GM18858 (cell line): ENCODE measurements around the gene LCK.
"Not testable (repeated sequence)": the region's sequence is repeated elsewhere in the genome, so short reads cannot be mapped to it uniquely, and the experiment has no call there.

Experiments
- ATAC-seq: cut with Tn5 transposase; IDR thresholded peaks from one replicate; pipeline ENCODE4 v1.9.1; 2021; ENCODE audit not compliant: unreplicated experiment

The LCK gene

DNA sequence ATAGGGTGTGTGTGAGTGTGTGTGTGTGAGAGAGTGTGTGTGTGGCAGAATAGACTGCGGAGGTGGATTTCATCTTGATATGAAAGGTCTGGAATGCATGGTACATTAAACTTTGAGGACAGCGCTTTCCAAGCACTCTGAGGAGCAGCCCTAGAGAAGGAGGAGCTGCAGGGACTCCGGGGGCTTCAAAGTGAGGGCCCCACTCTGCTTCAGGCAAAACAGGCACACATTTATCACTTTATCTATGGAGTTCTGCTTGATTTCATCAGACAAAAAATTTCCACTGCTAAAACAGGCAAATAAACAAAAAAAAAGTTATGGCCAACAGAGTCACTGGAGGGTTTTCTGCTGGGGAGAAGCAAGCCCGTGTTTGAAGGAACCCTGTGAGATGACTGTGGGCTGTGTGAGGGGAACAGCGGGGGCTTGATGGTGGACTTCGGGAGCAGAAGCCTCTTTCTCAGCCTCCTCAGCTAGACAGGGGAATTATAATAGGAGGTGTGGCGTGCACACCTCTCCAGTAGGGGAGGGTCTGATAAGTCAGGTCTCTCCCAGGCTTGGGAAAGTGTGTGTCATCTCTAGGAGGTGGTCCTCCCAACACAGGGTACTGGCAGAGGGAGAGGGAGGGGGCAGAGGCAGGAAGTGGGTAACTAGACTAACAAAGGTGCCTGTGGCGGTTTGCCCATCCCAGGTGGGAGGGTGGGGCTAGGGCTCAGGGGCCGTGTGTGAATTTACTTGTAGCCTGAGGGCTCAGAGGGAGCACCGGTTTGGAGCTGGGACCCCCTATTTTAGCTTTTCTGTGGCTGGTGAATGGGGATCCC is 22.5 kb downstream of the LCK start:
- no peak for ATAC-seq

GRCh38 chr1:32274646-32275340 is 23.7 kb downstream of the LCK start:
- ATAC-seq: no peak

DNA sequence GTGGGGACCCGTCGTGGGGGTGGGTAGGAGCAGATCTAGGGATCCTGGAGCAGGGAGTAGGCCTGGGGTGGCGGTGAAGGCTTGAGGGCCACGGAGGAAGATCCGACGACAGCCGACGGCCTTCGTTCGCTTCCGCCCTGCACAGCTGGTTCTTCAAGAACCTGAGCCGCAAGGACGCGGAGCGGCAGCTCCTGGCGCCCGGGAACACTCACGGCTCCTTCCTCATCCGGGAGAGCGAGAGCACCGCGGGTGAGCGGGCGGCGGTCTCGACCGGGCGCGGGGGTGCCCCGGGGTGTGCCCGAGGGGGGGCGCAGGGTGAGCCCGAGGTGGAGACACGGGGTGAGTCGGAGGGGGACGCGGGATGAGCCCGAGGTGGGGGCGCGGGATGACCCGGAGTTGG is 24.4 kb downstream of the LCK start:
- ATAC-seq: no peak

DNA sequence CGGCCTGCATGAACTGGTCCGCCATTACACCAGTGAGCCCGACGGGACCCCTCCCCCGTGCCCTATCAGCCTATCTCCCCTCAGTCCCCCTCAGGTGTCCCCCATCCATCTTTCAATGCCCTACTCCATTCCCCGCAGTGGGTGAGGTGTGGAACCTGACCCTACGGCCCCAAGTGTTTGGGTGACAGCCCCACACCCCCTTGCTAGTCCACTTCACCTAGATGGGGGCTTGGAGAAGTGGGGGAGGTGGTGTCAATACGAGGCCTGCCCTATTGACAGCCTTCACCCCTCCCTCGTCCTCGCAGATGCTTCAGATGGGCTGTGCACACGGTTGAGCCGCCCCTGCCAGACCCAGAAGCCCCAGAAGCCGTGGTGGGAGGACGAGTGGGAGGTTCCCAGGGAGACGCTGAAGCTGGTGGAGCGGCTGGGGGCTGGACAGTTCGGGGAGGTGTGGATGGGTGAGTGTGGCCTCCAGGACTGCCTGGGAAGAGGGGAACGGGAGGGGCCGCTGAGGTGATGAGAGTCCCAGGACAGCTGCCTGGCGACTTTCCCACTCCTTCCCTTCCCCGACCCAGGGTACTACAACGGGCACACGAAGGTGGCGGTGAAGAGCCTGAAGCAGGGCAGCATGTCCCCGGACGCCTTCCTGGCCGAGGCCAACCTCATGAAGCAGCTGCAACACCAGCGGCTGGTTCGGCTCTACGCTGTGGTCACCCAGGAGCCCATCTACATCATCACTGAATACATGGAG is 25.1 kb downstream of the LCK start:
- ATAC-seq: no peak

DNA sequence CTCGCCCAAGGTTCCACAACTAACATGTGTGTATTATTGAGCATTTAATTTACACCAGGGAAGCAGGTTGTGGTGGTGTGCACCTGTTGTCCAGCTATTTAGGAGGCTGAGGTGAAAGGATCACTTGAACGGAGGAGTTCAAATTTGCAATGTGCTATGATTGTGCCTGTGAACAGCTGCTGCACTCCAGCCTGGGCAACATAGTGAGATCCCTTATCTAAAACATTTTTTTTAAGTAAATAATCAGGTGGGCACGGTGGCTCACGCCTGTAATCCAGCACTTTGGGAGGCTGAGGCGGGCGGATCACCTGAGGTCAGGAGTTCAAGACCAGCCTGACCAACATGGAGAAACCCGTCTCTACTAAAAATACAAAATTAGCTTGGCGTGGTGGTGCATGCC is 33.7 kb downstream of the LCK start:
- not testable (repeated sequence) for ATAC-seq

GRCh38 chr1:32285658-32286057 is 34.6 kb downstream of the LCK start:
- ATAC-seq: no peak

GRCh38 chr1:32286763-32287162 is 35.7 kb downstream of the LCK start:
- no peak for ATAC-seq

GRCh38 chr1:32289256-32289655 is 38.2 kb downstream of the LCK start:
- ATAC-seq: no peak

DNA sequence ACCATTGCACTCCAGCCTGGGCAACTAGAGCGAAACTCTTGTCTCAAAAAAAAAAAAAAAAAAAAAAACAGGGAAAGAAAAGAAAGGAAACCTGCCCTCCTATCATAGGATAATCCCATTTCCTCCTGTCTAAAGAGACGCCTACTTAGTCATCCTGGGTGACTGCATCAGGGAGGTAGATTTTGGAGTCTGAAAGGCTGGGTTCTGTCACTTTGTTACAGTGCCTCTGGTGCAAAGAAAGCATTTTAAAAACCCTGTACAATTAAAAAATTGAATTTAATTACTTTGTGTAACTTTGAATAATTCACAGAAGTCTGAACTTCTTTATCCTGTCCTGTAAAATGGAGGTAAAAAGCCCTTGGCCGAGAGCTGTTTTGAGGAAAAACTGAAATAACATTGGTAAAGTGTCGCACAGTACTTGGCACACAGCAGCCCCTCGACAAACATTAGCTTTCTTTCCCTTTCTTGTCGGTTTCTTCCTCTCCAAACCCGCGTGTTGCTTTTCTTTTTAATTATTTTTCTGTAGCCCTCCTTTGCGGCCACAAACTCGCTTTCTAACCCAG is 40.2 kb downstream of the LCK start:
- ATAC-seq: no peak

- peak; percentile 87 for ATAC-seq
Observed at GRCh38 chr1:32291708-32292538, 40.9 kb downstream of the LCK start, which contains the start of gene HDAC1. HDAC1 (plus strand) TSS chr1:32292083; CDS start chr1:32292170, 87 bp downstream.

DNA sequence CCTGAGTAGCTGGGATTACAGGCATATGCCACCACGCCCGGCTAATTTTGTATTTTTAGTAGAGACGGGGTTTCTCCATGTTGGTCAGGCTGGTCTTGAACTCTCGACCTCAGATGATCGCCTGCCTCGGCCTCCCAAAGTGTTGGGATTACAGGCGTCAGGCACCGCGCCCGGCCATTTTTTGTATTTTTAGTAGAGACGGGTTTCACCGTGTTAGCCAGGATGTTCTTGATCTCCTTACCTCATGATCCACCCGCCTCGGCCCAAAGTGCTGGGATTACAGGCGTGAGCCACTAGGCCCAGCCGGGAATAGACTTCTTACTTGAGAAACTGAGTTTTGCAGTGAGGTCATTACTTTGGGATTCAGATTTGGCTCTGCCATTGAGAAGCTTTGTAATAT is 47.1 kb downstream of the LCK start:
- ATAC-seq: not testable (repeated sequence)

DNA sequence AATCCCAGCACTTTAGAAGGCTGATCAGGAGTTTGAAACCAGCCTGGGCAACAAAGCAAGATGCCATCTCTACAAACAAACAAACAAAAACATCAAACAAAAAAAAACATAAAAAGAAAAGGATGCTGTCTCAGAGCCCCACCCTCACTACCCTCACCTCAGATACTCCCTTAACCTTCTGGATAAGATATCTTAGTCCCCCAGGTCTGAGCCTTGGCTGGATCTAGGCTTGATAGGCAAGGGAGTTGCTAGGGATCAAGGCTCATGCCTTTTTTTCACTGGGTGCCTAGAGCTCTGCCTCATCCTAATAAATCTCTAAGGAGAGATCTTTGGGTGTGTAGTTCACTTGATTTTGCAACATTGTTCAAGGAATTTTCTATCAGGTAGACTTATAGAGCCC is 48.3 kb downstream of the LCK start:
- no peak for ATAC-seq

GRCh38 chr1:32303358-32303757 is 52.3 kb downstream of the LCK start:
- no peak for ATAC-seq

GRCh38 chr1:32303997-32304622 is 53.0 kb downstream of the LCK start:
- ATAC-seq: no peak

GRCh38 chr1:32305310-32305709 is 54.2 kb downstream of the LCK start:
- ATAC-seq: no peak

DNA sequence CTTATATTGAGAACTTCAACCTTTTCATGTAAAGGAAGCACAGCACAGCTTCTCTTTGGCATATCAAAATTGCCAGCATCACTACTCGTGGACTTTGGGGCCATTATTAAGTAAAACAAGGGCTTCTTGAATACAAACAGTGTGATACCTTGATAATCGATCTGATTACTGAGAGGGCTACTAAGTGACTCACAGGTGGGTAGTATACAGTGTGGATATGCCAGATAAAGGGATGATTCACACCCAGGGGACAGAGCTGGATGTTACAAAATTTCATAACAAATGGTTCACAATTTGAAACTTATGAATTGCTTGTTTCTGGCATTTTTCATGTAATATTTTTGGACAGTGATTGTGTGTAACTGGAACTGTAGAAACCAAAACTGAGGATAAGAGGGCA is 56.3 kb downstream of the LCK start:
- no peak for ATAC-seq

- ATAC-seq: no peak
Observed at GRCh38 chr1:32309960-32310359, 58.9 kb downstream of the LCK start.

GRCh38 chr1:32311709-32312393 is 60.8 kb downstream of the LCK start:
- no peak for ATAC-seq

GRCh38 chr1:32316903-32317277 is 65.8 kb downstream of the LCK start:
- ATAC-seq: no peak
